ENCODE results near the gene PREX1.

The PREX1 gene

DNA sequence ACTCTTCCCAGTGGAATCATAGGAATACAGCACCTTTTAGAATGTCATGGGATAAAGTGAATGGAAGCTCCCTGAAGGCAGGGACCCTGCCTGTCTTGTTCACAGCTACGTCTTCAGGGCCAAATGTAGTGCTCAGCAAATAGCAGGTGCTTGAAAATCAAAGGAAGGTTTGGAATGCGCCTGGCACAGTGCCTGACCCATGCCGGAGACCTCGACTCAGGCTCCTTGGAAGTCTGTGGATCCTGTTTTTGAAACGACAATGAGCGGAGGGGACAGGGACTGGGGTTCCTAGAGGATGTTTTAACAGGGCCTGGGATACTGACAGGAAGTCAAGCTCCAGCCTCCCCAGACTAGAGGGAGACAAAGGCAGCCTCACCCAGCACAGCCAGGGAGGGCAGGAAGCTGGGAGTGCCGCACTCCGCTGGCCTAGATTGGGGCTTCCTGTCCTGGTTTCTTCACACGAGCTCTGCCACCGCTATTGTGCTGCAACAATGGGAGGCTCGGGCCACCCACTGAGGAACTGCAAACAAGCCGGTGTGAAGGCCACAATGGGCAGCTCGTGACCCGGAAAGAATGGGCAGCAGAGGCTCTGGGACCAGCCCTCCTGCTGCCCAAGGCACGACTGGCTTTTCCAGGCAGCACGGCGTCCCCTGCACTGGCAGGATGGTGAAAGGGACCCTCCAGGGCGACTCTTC is 76.7 kb downstream of the PREX1 start:
- Histone ChIP-seq H3K9ac (ENCODE audit: low read depth, low read length) (peak overlapping the region; percentile 53; the same call in 1 of the 2 replicates), H3K4me3 (ENCODE audit: low read length) (0 out of 2 replicates have a peak overlapping the region, but pooled peaks have one; percentile 21), H3K4me1 (ENCODE audit: insufficient read depth, low read length) (peaks cover 30% of the 10 kb centered on the region)

DNA sequence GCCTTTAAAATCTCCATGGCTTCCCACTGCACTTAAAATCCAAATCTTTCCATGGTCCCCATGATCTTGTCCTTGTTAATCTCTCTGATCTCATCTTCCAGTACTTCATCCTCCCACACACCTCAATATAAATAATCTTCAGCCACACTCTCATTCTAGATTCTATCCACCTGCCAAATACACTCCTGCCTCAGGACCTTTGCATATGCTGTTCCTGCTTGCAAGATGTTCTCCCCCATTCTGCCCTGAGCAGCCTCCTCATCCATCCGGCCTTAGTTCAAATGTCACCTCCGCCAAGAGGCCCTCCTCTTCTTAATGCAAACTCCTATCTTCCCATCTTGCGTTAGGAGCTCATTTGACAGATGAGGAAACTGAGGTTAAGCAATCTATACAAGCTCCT is 77.4 kb downstream of the PREX1 start:
- no peaks in the 10 kb centered on the region for H3K36me3 ChIP-seq (ENCODE audit: insufficient read depth, low read depth, low read length)
- H3K9ac ChIP-seq (ENCODE audit: low read depth, low read length), result no peak overlapping the region; the same call in 1 of the 2 replicates
- H3K4me3 ChIP-seq (ENCODE audit: low read length), result no peak overlapping the region
- no peaks in the 10 kb centered on the region for H3K27me3 ChIP-seq (ENCODE audit: insufficient read depth, low read length)
- H3K27ac ChIP-seq (ENCODE audit: low read length), result no peak overlapping the region
- H3K4me1 ChIP-seq (ENCODE audit: insufficient read depth, low read length), result peaks cover 30% of the 10 kb centered on the region
- H3K9me3 ChIP-seq (ENCODE audit: insufficient read depth, low read depth, low read length), result peaks cover 2% of the 10 kb centered on the region; the same call in 1 of the 2 replicates

More for the DNA sequence above, 76.7 kb downstream of the PREX1 start:
- H3K9me3 ChIP-seq (ENCODE audit: insufficient read depth, low read depth, low read length), result peaks cover 2% of the 10 kb centered on the region; the same call in 1 of the 2 replicates
- H3K36me3 ChIP-seq (ENCODE audit: insufficient read depth, low read depth, low read length), result no peaks in the 10 kb centered on the region
- peak overlapping the region; percentile 31 for H3K27ac ChIP-seq (ENCODE audit: low read length)
- no peaks in the 10 kb centered on the region for H3K27me3 ChIP-seq (ENCODE audit: insufficient read depth, low read length)

DNA sequence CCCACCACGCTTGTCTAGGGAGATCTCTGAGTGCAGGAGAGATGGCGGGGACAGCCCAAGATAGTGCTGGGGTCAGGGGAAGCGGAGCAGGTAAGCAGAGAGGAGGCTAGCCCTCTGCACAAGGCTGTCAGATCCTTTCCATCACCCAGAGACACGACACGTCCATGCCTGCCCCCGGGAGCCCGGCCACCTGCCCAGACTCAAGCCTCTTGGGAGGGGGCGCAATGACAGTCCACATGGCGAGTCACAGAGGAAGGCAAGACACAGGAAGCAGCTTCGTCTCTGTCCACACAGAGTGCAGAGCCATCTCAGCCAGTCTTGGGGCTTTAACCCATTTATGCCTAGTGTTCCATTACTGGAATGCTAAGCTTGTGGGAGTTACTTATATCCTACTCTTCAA is 78.4 kb downstream of the PREX1 start:
- H3K4me3 ChIP-seq (ENCODE audit: low read length), result no peak overlapping the region
- H3K36me3 ChIP-seq (ENCODE audit: insufficient read depth, low read depth, low read length), result no peaks in the 10 kb centered on the region
- H3K4me1 ChIP-seq (ENCODE audit: insufficient read depth, low read length), result peaks cover 30% of the 10 kb centered on the region

DNA sequence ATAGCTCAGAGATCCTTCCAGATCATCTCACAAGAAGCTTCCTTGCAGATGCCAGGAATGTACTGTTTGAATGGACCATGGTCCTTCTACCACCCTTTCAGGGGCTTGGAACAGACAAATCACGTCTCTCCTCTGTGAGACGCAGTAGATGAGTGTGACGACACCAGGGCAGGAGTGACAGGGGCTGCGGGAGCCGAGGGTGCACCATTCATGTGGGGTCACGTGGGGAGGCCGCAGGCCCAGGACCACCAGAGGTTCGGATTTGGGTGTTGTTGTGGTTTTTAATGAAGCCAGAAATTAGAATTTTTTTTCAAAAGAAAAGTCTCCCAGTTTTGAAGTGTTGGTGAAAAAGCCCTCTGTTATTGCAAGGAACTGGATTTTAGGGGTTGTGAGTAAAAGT is 79.2 kb downstream of the PREX1 start:
- no peaks in the 10 kb centered on the region for H3K27me3 ChIP-seq (ENCODE audit: insufficient read depth, low read length)
- H3K4me1 ChIP-seq (ENCODE audit: insufficient read depth, low read length), result peaks cover 27% of the 10 kb centered on the region

More for the DNA sequence above, 78.4 kb downstream of the PREX1 start:
- H3K9ac ChIP-seq (ENCODE audit: low read depth, low read length), result no peak overlapping the region
- no peaks in the 10 kb centered on the region for H3K9me3 ChIP-seq (ENCODE audit: insufficient read depth, low read depth, low read length)
- H3K27ac ChIP-seq (ENCODE audit: low read length), result no peak overlapping the region
- no peaks in the 10 kb centered on the region for H3K27me3 ChIP-seq (ENCODE audit: insufficient read depth, low read length)

DNA sequence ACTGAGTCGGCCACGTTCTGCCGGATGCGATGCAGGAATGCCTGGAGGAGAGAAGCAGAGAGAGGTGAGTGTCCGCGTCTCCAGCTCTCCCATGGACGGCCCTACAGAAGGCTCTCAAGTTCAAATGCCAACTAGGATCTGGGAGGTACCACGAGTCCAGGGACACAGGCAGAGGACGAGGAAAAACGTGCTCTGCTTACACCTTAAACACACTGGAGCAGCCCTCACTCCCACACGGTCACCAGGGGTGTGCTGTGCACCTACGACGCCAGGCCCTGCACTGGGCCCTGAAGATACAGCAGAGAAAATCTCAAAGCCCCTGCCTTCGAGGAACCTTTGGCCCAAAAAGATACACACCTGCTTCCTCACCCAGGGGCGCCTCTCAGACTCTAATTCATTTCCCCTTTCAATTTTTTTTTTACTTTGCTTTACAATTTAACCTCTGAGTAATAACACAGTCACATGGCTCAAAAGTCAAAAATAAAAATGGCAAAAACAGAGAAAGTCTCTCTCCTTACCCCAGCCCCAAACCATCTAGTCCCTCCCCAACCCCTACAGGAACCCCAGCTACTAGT is 79.9 kb downstream of the PREX1 start:
- H3K27ac ChIP-seq (ENCODE audit: low read length), result no peak overlapping the region

More for the DNA sequence above, 79.2 kb downstream of the PREX1 start:
- Histone ChIP-seq H3K9me3 (ENCODE audit: insufficient read depth, low read depth, low read length) (no peaks in the 10 kb centered on the region), H3K4me3 (ENCODE audit: low read length) (no peak overlapping the region), H3K36me3 (ENCODE audit: insufficient read depth, low read depth, low read length) (no peaks in the 10 kb centered on the region), H3K9ac (ENCODE audit: low read depth, low read length) (no peak overlapping the region), H3K27ac (ENCODE audit: low read length) (no peak overlapping the region)

DNA sequence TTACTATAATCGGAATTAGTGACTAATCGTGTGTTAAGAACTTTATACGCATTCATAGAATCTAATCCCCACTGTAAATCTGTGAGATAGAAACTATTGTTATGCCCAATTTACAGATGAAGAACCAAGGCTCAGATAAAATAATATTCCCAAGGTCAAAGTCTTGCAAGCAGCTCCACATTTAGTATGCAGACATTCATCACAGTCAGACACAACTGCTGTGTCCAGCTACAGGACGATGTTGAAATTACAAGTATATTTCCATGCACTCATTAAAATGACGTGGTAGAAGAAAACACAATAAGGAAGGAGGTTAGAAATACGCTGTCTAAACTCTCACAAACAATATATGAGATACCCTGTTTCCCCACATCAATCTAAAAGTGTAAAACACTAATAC is 82.5 kb downstream of the PREX1 start:
- H3K4me1 ChIP-seq (ENCODE audit: insufficient read depth, low read length), result peaks cover 5% of the 10 kb centered on the region; the same call in 1 of the 2 replicates
- no peaks in the 10 kb centered on the region for H3K36me3 ChIP-seq (ENCODE audit: insufficient read depth, low read depth, low read length)
- no peaks in the 10 kb centered on the region for H3K9me3 ChIP-seq (ENCODE audit: insufficient read depth, low read depth, low read length)
- no peak overlapping the region for H3K4me3 ChIP-seq (ENCODE audit: low read length)
- no peak overlapping the region for H3K9ac ChIP-seq (ENCODE audit: low read depth, low read length)
- no peaks in the 10 kb centered on the region for H3K27me3 ChIP-seq (ENCODE audit: insufficient read depth, low read length)
- H3K27ac ChIP-seq (ENCODE audit: low read length), result no peak overlapping the region

More for the DNA sequence above, 79.9 kb downstream of the PREX1 start:
- Histone ChIP-seq H3K4me3 (ENCODE audit: low read length) (no peak overlapping the region), H3K9ac (ENCODE audit: low read depth, low read length) (no peak overlapping the region), H3K27me3 (ENCODE audit: insufficient read depth, low read length) (no peaks in the 10 kb centered on the region), H3K9me3 (ENCODE audit: insufficient read depth, low read depth, low read length) (no peaks in the 10 kb centered on the region), H3K4me1 (ENCODE audit: insufficient read depth, low read length) (peaks cover 25% of the 10 kb centered on the region), H3K36me3 (ENCODE audit: insufficient read depth, low read depth, low read length) (no peaks in the 10 kb centered on the region)

DNA sequence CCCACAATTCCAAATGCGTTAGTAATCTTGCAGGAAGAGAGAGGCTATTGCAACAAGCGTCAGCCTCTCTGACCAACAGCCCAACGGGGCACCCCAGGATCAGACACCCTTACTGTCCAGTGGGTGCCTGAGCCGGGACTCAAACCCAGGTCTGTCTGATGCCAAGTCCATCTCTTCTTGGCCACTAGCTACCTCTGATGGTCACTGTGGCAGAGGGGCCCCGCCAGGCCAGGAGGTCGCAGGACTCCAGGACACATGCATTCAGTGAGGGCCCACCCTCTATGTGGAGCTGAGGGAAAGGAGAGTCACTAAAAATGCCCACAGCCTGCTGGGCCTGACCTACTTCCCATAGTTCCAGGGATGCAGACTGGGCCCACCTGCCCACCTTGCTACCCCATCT is 83.3 kb downstream of the PREX1 start:
- Histone ChIP-seq H3K36me3 (ENCODE audit: insufficient read depth, low read depth, low read length) (no peaks in the 10 kb centered on the region), H3K27me3 (ENCODE audit: insufficient read depth, low read length) (no peaks in the 10 kb centered on the region), H3K9ac (ENCODE audit: low read depth, low read length) (no peak overlapping the region), H3K27ac (ENCODE audit: low read length) (no peak overlapping the region), H3K4me1 (ENCODE audit: insufficient read depth, low read length) (peaks cover 5% of the 10 kb centered on the region; the same call in 1 of the 2 replicates), H3K4me3 (ENCODE audit: low read length) (no peak overlapping the region), H3K9me3 (ENCODE audit: insufficient read depth, low read depth, low read length) (no peaks in the 10 kb centered on the region)

DNA sequence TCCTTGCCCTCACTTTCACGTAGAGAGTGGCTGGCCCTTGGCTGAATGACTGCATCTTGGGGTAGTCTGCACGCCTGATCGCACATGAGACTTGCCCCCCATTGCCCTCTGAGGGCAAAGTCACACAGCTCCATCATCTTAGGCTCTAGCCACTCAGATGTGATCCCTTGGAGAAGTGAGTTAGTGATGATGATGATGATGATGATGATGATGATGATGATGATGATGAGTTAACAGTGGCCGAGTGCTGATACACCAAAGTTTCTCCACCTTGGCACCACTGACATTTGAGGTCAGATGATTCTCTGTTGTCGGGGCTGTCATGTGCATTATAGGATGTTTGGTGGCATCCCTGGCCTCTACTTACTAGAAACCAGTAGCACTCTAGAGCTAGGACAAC is 84.0 kb downstream of the PREX1 start:
- Histone ChIP-seq H3K4me1 (ENCODE audit: insufficient read depth, low read length) (peaks cover 5% of the 10 kb centered on the region; the same call in 1 of the 2 replicates), H3K27me3 (ENCODE audit: insufficient read depth, low read length) (no peaks in the 10 kb centered on the region), H3K9ac (ENCODE audit: low read depth, low read length) (no peak overlapping the region), H3K9me3 (ENCODE audit: insufficient read depth, low read depth, low read length) (no peaks in the 10 kb centered on the region), H3K27ac (ENCODE audit: low read length) (no peak overlapping the region), H3K4me3 (ENCODE audit: low read length) (no peak overlapping the region), H3K36me3 (ENCODE audit: insufficient read depth, low read depth, low read length) (no peaks in the 10 kb centered on the region)

DNA sequence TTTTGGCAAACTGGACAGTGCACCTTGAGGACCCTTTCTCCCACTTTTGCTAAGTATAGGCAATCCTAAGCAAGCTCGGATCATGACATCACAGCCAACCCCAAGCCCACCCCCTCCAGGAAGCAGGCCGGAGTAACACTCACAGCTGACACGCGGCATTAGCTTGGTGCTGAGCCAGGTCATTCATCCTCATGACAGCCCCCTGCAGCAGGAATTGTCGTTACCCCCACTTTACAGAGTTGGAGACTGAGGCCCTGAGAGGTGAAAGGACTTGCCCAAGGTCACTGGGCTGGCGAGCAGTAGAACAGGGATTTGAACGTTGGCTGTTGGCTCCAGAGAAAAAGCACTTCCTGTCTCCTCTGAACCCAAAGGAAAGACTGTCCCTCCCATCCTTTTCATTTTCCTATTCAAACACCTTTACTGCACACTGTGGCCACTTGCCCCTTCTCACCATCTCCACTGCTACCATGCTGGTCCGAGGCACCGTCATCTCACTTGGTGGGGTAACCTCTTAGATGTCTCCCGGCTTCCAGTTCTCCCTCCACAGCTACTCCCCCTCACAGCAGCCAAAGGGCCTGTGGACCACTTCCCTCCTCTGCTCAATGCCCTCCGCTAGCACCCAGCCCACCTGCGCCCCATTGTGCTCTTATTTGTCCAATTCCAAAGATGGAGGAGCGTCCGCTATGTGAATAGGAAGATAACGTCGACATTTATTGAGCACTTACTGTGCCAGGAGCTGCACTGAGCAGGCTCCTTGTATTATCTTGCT is 84.7 kb downstream of the PREX1 start:
- H3K4me1 ChIP-seq (ENCODE audit: insufficient read depth, low read length), result peaks cover 5% of the 10 kb centered on the region; the same call in 1 of the 2 replicates
- H3K36me3 ChIP-seq (ENCODE audit: insufficient read depth, low read depth, low read length), result no peaks in the 10 kb centered on the region
- H3K9ac ChIP-seq (ENCODE audit: low read depth, low read length), result no peak overlapping the region
- no peak overlapping the region for H3K27ac ChIP-seq (ENCODE audit: low read length)
- H3K27me3 ChIP-seq (ENCODE audit: insufficient read depth, low read length), result no peaks in the 10 kb centered on the region
- H3K4me3 ChIP-seq (ENCODE audit: low read length), result no peak overlapping the region
- no peaks in the 10 kb centered on the region for H3K9me3 ChIP-seq (ENCODE audit: insufficient read depth, low read depth, low read length)

DNA sequence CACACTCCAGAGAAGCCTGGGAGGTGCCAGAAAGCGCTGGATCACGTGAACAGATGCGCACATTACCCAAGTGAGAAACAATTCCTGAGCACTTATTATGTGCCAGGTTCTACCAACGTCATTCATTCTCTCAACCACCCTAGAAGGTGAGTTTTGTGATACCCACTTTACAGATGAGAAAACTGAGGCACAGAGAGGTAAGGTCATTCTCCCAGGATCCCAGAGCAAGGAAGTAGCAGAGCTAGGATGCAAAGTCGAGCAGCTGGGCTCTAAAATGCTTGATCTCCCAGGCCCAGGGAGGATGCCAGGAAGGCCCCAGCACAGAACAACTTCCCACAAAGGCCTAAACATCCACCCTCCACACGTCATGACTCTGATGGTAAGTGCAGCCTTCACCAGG is 85.6 kb downstream of the PREX1 start:
- H3K4me3 ChIP-seq (ENCODE audit: low read length), result no peak overlapping the region
- H3K27me3 ChIP-seq (ENCODE audit: insufficient read depth, low read length), result no peaks in the 10 kb centered on the region
- no peaks in the 10 kb centered on the region for H3K9me3 ChIP-seq (ENCODE audit: insufficient read depth, low read depth, low read length)
- H3K9ac ChIP-seq (ENCODE audit: low read depth, low read length), result no peak overlapping the region
- H3K27ac ChIP-seq (ENCODE audit: low read length), result no peak overlapping the region
- H3K36me3 ChIP-seq (ENCODE audit: insufficient read depth, low read depth, low read length), result no peaks in the 10 kb centered on the region
- H3K4me1 ChIP-seq (ENCODE audit: insufficient read depth, low read length), result peaks cover 4% of the 10 kb centered on the region; the same call in 1 of the 2 replicates

DNA sequence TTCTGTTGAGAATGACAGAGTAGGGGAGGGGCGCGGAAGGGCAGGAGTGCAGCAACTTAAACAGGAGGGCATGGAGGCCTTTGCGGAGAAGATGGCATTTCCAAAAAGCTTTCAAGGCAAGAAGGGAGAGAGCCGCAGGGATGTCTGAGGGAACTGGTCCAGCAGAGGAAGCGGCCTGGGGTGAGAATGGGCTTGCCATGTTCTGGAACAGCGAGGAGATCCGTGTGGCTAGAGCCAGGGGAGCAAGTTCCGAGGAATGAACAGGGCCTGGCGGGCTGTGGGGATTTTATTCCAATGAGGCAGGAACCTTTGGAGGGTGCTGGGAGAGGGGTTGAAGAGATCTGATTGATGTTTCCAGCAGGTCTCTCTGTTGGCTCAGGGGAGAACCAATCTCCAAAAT is 86.1 kb downstream of the PREX1 start:
- H3K36me3 ChIP-seq (ENCODE audit: insufficient read depth, low read depth, low read length), result no peaks in the 10 kb centered on the region
- no peak overlapping the region for H3K27ac ChIP-seq (ENCODE audit: low read length)
- H3K4me3 ChIP-seq (ENCODE audit: low read length), result no peak overlapping the region
- no peaks in the 10 kb centered on the region for H3K9me3 ChIP-seq (ENCODE audit: insufficient read depth, low read depth, low read length)
- no peak overlapping the region for H3K9ac ChIP-seq (ENCODE audit: low read depth, low read length)
- H3K4me1 ChIP-seq (ENCODE audit: insufficient read depth, low read length), result no peaks in the 10 kb centered on the region
- H3K27me3 ChIP-seq (ENCODE audit: insufficient read depth, low read length), result no peaks in the 10 kb centered on the region
